Stomach (tissue), 9 donors: ENCODE results near the gene PC. TPM values are rescaled to one million over a fixed set of nuclear protein-coding genes. Genes with fewer than 3 reads are reported as not detected.

Experiments
- DNase-seq, 2 donors: peaks; one replicate each; pipeline versions ENCODE4 v3.0.0 to v3.0.0-alpha.2; 2013 to 2019
- H3K27ac ChIP-seq, 5 donors: fragments of 200-600 bp in 4 of 5; sonication (generic) in 4 of 5; one replicate each; pipeline ENCODE4 v1.5.1; 2013 to 2019; ENCODE audit warnings: mild to moderate bottlenecking in 1 of 5, moderate library complexity in 1 of 5
- H3K27me3 ChIP-seq, 3 donors: fragments of 200-600 bp; sonication (generic); one replicate each; pipeline ENCODE4 v1.5.1; 2017 to 2019; ENCODE audit warnings: mixed run types in 1 of 3
- H3K36me3 ChIP-seq, 4 donors: fragments of 200-600 bp; sonication (generic); 1 replicate in 3 of 4; 2 replicates in 1 of 4; pipeline ENCODE4 v1.5.1; 2016 to 2019
- H3K4me1 ChIP-seq, 4 donors: fragments of 200-600 bp; sonication (generic); one replicate each; pipeline ENCODE4 v1.5.1; 2016 to 2019
- H3K4me3 ChIP-seq, 4 donors: fragments of 200-600 bp; sonication (generic) in 3 of 4; one replicate each; pipeline ENCODE4 v1.5.1; 2016 to 2019; ENCODE audit warnings: mild to moderate bottlenecking in 1 of 4
- H3K9me3 ChIP-seq, 4 donors: fragments of 200-600 bp; sonication (generic); one replicate each; pipeline ENCODE4 v1.5.1; 2016 to 2019
- CTCF ChIP-seq, 7 experiments: fragments of 450-650 bp in 4 of 7; fragments of 200-600 bp in 3 of 7; sonication (generic) in 3 of 7; IDR thresholded peaks; one replicate each; pipeline ENCODE4 v1.5.1; 2016 to 2019; ENCODE audit warnings: antibody characterized with exemption in 7 of 7, control low read depth in 2 of 7, mild to moderate bottlenecking in 1 of 7
- EP300 ChIP-seq: sonication (generic); formaldehyde crosslinking; IDR thresholded peaks from one replicate; pipeline ENCODE4 v1.6.1; 2017; ENCODE audit warnings: antibody characterized with exemption
- POLR2A ChIP-seq, 4 donors: fragments of 450-650 bp; IDR thresholded peaks; one replicate each; pipeline ENCODE4 v1.6.1; 2016; ENCODE audit warnings: antibody characterized with exemption in 4 of 4, control low read depth in 2 of 4, mild to moderate bottlenecking in 1 of 4, moderate library complexity in 1 of 4
- POLR2AphosphoS5 ChIP-seq, 3 donors: sonication (generic); formaldehyde crosslinking; IDR thresholded peaks; one replicate each; pipeline ENCODE4 v1.6.1; 2016; ENCODE audit warnings: antibody characterized with exemption in 3 of 3
- WGBS, 5 donors: extraction: QIAGEN DNeasy Blood & Tissue Kit in 3 of 5; methylation state at CpG; one replicate each; pipeline versions ENCODE4 v1.1.5 to v1.1.7; 2013 to 2018; 5-methylcytosine and 5-hydroxymethylcytosine counted together
- intact Hi-C: fragments of 100-400 bp; cut with DNase I; formaldehyde crosslinking; loops from one replicate; pipeline ENCODE4 v1.15.1; 2023; ENCODE audit warnings: low total_unique reads
- polyA plus RNA-seq, 3 donors: library from polyadenylated mRNA; stranded (reverse); fragments of 200-250 nt; gene quantifications; one replicate each; pipeline ENCODE4 v1.2.3, GENCODE V29; 2013
- total RNA-seq, 5 donors: library from RNA; depleted of rRNA; stranded (reverse); fragments of >200 nt; gene quantifications; one replicate each; pipeline versions ENCODE4 v1.1.0 to v1.2.3, GENCODE V29; 2014 to 2016
- donor health status: healthy with polysubstance abuse.
- donor health status: Bipolar disorder and iron deficiency.
- donor health status: healthy.

Gene PC
- total and polyA plus RNA-seq, 8 donors = 0.58 to 86.0 (median 22.3) TPM

- DNase-seq = peak; percentile 2 to 21
- H3K27ac ChIP-seq = no peak overlapping the region
- H3K4me3 ChIP-seq = no peak overlapping the region
- peaks cover 21 to 53% (median 51%) of the 10 kb centered on the region in 4 donors for H3K36me3 ChIP-seq
- H3K4me1 ChIP-seq = peaks cover 26 to 43% (median 34%) of the 10 kb centered on the region in 4 donors
- intact Hi-C loops = no loop called here
- WGBS, 5 donors = 81 to 92% (median 85%) methylated on average over 9 of the region's 9 CpGs
- TF ChIP-seq POLR2A (IDR thresholded peaks at IDR 0.05) (no peak), POLR2AphosphoS5 (IDR thresholded peaks at IDR 0.05) (no peak), CTCF (IDR thresholded peaks at IDR 0.05) (no peak)
- no peaks in the 10 kb centered on the region for H3K27me3 ChIP-seq
- H3K9me3 ChIP-seq = no peaks in the 10 kb centered on the region
These were observed 112.3 kb downstream of the PC start for GRCh38 chr11:66845876-66846212.

- no peaks in the 10 kb centered on the region for H3K27me3 ChIP-seq
- peaks cover 21 to 53% (median 50%) of the 10 kb centered on the region in 4 donors for H3K36me3 ChIP-seq
- intact Hi-C loops = no loop called here
- TF ChIP-seq CTCF (IDR thresholded peaks at IDR 0.05) (no peak), EP300 (no peak), POLR2A (IDR thresholded peaks at IDR 0.05) (no peak), POLR2AphosphoS5 (IDR thresholded peaks at IDR 0.05) (no peak)
- no peaks in the 10 kb centered on the region for H3K9me3 ChIP-seq
- no peak overlapping the region for H3K27ac ChIP-seq
- H3K4me3 ChIP-seq = no peak overlapping the region
- 85 to 94% (median 86%) methylated on average over 15 of the region's 15 CpGs for WGBS, 5 donors
- peak; percentile 4 to 17 for DNase-seq
- H3K4me1 ChIP-seq = peaks cover 26 to 43% (median 39%) of the 10 kb centered on the region in 4 donors
These were observed 112.9 kb downstream of the PC start for GRCh38 chr11:66845143-66845875.

- H3K36me3 ChIP-seq = peaks cover 21 to 57% (median 53%) of the 10 kb centered on the region in 4 donors
- DNase-seq = peak; percentile 5 to 23
- peak overlapping the region in 3 of 4 donors; percentile 69 to 99 (median 92) for H3K4me3 ChIP-seq
- H3K27me3 ChIP-seq = no peaks in the 10 kb centered on the region
- H3K27ac ChIP-seq = peak overlapping the region in 3 of 5 donors; percentile 97 to 99 (median 98)
- peaks cover 26 to 48% (median 43%) of the 10 kb centered on the region in 4 donors for H3K4me1 ChIP-seq
- TF ChIP-seq CTCF (IDR thresholded peaks at IDR 0.05) (no peak), POLR2A (IDR thresholded peaks at IDR 0.05) (no peak), POLR2AphosphoS5 (IDR thresholded peaks at IDR 0.05) (no peak), EP300 (no peak)
- WGBS, 5 donors = 81 to 90% (median 88%) methylated on average over 3 to 12 of the region's 12 CpGs
- intact Hi-C loops = no loop called here
- H3K9me3 ChIP-seq = no peaks in the 10 kb centered on the region
These were observed 113.6 kb downstream of the PC start for GRCh38 chr11:66844496-66845142.

- H3K27ac ChIP-seq = peak overlapping the region; percentile 97 to 99 (median 98)
- WGBS, 5 donors = 12 to 21% (median 16%) methylated on average over 12 to 16 of the region's 16 CpGs
- DNase-seq = peak in 1 of 2 donors; percentile 3
- no peaks in the 10 kb centered on the region for H3K27me3 ChIP-seq
- TF ChIP-seq POLR2AphosphoS5 (IDR thresholded peaks at IDR 0.05) (no peak), POLR2A (IDR thresholded peaks at IDR 0.05) (no peak), CTCF (IDR thresholded peaks at IDR 0.05) (no peak)
- intact Hi-C loops = no loop called here
- no peaks in the 10 kb centered on the region for H3K9me3 ChIP-seq
- peaks cover 26 to 50% (median 43%) of the 10 kb centered on the region in 4 donors for H3K4me1 ChIP-seq
- H3K36me3 ChIP-seq = peaks cover 20 to 54% (median 52%) of the 10 kb centered on the region in 4 donors
- peak overlapping the region; percentile 69 to 99 (median 96) for H3K4me3 ChIP-seq
These were observed 114.2 kb downstream of the PC start for GRCh38 chr11:66843776-66844495.
